MG63 (cell line): ENCODE results near the gene ACTR3C. TPM values are rescaled to one million over a fixed set of nuclear protein-coding genes. Genes with fewer than 3 reads are reported as not detected.
"Not testable (repeated sequence)": the region's sequence is repeated elsewhere in the genome, so short reads cannot be mapped to it uniquely, and the experiment has no call there.

Experiments used
- DNase-seq: peaks from one replicate; pipeline ENCODE4 v3.0.0-alpha.2; 2020
- H3K27me3 ChIP-seq: fragments of 250-450 bp; sonication (Bioruptor Pico); 2 replicates; pipeline ENCODE4 v1.5.1; 2020; ENCODE audit warnings: mild to moderate bottlenecking, moderate library complexity
- H3K36me3 ChIP-seq: fragments of 250-450 bp; sonication (Bioruptor Pico); 2 replicates; pipeline ENCODE4 v1.5.1; 2020; ENCODE audit warnings: mild to moderate bottlenecking, moderate library complexity
- H3K4me3 ChIP-seq: fragments of 250-450 bp; sonication (Bioruptor Pico); 2 replicates; pipeline ENCODE4 v1.5.1; 2020; ENCODE audit warnings: mild to moderate bottlenecking, moderate library complexity
- H3K9me3 ChIP-seq: fragments of 250-450 bp; sonication (Bioruptor Pico); 2 replicates; pipeline ENCODE4 v1.5.1; 2020; ENCODE audit warnings: mild to moderate bottlenecking, moderate library complexity
- total RNA-seq: library from RNA; depleted of rRNA; stranded (reverse); fragments of >200 nt; shearing (Covaris generic); gene quantifications from 2 replicates; pipeline ENCODE4 v1.2.3, GENCODE V29; 2014; ENCODE audit warnings: low replicate concordance; rRNA removed

The ACTR3C gene
- total RNA-seq, 1 experiment from 2014 or later: not detected

GRCh38 chr7:150206848-150207247 is 116.5 kb downstream of the ACTR3C start:
- not testable (repeated sequence) for H3K36me3 ChIP-seq, DNase-seq, H3K27me3 ChIP-seq, H3K4me3 ChIP-seq, H3K9me3 ChIP-seq

- not testable (repeated sequence) for H3K4me3 ChIP-seq, H3K36me3 ChIP-seq, DNase-seq, H3K9me3 ChIP-seq, H3K27me3 ChIP-seq
Observed at GRCh38 chr7:150205866-150206265, 117.5 kb downstream of the ACTR3C start.

- not testable (repeated sequence) for H3K4me3 ChIP-seq, DNase-seq, H3K9me3 ChIP-seq, H3K27me3 ChIP-seq, H3K36me3 ChIP-seq
Observed at GRCh38 chr7:150204577-150204976, 118.8 kb downstream of the ACTR3C start.

- not testable (repeated sequence) for DNase-seq, H3K36me3 ChIP-seq, H3K4me3 ChIP-seq, H3K27me3 ChIP-seq, H3K9me3 ChIP-seq
Observed at GRCh38 chr7:150202894-150203293, 120.5 kb downstream of the ACTR3C start.

Other genes starting within 250 kb of the ACTR3C start
- gene LRRC61, start 190 bp downstream of the ACTR3C start, total RNA-seq: not detected in 2 replicates
- gene RARRES2, start 18.1 kb upstream of the ACTR3C start, total RNA-seq: not detected in 2 replicates
- 43.6 and 64.7 TPM in 2 replicates for gene REPIN1, start 45.3 kb upstream of the ACTR3C start, total RNA-seq
- 4.0 and 13.9 TPM in 2 replicates for gene ZNF775, start 55.8 kb upstream of the ACTR3C start, total RNA-seq
- not detected in 2 replicates for gene GIMAP8, start 127.1 kb upstream of the ACTR3C start, total RNA-seq
- gene GIMAP7, start 191.3 kb upstream of the ACTR3C start, total RNA-seq: not detected in 2 replicates
- gene GIMAP4, start 243.8 kb upstream of the ACTR3C start, total RNA-seq: not detected in 2 replicates